ENCODE data around the gene ITIH1.

ITIH1 gene

DNA sequence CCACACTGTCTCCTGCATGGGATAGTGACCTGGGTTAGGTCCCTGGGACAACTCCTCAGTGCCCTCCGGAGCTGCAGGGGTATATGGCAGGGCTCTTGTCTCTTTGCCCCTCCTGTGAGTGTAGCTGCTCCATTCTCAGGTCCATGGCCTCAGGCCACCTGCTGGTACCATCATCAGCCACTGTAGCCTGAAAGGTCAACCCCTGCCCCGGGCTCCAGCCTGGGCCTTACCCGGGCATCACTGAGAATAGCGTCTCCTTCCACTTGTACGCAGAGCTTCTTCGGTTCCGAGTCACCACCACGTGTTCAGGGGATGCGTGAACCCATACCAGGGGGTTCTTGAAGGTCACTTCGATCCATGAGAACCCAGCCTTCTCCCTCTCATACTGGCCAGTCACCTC is 39.3 kb downstream of the ITIH1 start:
- no peak for DNase-seq (ENCODE audit: low spot score)

DNA sequence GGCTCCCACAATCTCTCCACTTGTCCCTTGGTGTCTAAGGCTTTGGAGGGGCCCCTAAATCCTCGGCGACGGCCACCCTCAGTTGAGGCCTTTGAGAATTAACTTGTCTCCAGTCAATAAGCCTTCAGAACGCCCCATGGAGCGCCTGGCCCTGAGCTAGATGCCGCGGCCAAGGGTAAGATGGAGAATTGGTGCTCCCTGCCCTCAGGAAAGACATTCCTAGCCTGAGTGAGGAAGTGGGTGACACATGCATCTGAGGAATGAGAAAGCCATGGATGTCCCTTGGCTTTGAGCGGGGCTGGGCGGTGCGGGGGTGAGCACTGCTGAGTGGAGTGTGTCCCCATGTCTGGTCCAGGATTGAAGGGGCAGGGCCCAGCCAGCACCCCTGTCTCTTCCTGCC is 39.8 kb downstream of the ITIH1 start:
- no peak for DNase-seq (ENCODE audit: low spot score)

DNA sequence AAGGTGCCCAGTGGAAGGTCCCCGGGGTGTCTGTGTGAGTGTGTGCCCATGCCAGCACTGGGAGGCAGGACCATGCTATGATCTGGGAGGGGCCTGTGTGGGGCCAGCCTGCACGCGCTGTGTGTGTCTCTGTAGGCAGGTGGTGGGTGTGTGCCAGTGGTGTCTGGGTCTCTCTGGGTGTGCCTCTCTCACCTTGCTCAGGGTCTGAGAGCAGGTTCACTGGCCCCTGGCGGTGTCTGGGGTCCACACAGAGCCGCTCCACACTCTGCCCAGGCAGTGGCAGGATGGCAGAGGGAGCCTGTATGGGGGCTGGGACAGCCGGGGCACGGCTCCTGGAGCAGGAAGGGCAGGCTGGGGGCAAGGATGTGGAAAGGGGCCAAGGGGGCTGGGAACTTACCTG is 40.5 kb downstream of the ITIH1 start:
- DNase-seq (ENCODE audit: low spot score): no peak

DNA sequence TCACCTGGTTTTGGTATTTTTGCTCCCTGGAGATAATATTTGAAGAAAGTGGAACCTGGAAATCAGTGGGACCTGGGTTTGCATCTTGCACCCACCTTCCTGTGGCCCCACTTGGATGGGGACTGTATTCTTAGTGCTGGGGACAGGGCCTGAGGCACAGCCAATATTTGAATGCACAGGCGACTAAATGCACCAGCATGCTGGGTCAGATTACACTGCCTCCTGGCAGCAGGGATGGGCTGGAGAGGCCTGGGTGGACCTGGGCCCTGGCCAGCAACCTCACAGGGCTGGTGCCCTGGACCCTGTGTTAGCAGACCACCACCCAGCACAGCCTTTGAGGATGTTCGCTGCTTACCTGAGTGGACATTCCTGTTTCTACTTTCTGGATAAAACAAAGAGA is 42.5 kb downstream of the ITIH1 start:
- no peak for DNase-seq (ENCODE audit: low spot score)

DNA sequence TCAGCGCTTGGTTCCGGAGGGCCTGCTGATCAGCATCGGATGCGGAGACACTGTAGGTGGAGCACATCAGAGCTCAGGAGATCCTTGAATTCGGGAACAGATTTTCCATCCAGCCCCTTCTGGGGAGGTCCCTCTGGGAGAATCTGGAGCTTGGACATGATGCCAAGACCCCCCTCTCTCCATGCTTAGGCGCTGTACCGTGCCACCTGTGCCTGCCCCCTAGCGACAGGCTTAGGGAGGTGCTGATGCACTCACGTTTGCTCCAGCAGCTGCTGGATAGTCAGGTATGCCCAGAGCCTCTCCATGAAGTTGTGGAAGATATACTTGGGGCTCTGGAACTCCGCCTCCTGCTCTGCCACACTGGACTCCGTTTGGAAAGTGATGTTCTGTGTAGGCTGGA is 43.3 kb downstream of the ITIH1 start:
- peak; percentile 10 for DNase-seq (ENCODE audit: low spot score)

DNA sequence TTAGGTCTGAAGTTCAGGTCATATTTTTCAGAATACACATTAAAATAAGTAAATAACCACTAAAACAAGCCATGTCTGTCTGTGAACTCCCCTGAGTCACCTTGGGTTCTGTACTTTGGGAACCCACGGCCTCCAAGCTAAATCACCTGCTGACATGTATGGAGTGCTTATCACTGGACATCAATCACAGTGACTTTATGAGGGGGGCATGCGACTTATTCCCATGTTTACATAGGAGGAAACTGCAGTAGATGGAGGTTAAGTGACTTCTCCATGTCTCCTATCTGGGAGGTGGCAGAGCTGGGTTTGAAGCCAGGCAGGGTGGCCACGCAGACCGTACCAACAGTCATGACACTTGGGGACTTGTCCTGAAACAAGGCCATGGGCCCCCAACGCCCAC is 45.0 kb downstream of the ITIH1 start:
- DNase-seq (ENCODE audit: low spot score): no peak

DNA sequence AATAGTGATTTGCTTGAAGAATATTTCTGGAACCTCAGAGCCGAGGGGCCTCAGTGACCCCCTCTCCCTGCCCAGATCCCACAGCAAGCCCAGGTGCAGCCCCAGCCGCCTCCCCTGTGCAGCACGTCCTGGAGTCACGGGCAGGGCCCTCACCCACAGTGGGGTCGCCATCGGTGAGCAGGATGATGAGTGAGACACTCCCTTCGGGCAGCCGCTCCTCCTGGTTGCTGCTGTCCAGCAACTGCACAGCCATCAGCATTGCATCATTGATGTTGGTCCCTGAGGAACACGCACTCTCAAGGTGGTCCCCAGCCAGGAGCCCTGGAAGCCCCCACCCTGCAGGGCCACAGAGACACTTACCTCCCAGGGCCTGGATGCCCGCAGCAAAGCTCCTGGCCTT is 46.6 kb downstream of the ITIH1 start:
- DNase-seq (ENCODE audit: low spot score): no peak

DNA sequence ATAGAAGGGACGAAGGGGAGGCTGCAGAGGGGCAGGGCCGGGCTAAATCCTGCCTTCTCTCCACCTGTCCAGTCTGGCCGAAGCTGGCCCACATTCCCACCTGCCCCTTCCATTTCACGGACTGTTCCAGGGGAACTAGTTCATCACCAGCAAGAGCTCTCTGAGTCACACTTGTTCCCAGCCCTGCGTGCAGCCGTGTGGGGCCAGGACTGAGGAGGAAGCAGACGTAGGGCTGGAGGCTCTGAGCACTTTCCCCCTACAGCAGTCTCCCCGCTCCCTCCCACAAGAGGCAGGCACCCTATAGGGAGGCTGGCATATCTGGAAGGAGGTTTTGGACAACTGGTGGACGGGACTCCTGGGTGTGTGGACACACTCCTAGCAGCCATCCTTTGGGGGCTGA is 50.0 kb downstream of the ITIH1 start:
- no peak for DNase-seq (ENCODE audit: low spot score)

DNA sequence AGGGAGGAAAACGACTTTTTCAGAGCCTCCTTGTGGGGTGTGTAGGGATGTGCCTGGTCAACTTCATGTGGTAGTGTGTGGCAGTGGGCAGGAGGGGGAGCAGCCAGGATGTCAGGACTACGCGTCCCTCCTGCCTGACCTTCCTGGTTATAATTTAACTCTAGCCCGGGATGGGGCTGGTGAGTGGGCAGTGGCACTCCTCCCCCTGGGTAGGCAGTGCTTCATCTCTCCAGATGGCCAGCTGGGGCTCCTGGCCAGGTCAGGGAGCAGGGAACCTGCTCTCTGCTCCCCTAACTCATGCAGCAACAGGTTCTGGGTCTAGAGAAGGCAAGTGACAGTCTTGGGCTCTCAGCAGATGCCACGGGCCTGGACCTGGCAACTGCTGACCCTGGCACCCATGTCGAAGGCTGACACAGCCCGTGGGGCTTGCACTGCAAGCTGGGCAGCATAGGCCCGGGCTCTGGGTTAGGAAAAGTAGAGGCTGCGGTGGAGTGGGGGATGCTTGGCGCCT is 50.5 kb downstream of the ITIH1 start:
- DNase-seq (ENCODE audit: low spot score): no peak

DNA sequence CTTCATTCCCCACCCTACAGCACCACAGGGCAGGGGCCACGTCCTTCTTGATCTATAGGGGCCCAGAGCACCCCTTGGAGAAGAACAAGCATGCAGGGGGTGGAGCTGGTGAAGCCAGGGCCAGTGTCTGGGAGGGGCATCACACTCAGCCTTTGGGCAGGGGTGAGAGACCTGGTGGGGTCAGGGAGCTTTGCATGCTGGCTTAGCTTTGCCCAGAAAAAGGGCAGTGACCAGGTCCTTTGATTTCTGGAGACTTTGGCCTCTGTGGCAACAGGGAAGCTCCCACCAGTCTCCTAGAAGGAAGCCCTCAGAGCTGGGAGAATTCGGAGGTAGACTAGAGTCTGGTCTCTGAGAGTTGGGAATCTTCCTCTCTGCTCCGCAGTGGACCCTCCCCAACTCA is 52.1 kb downstream of the ITIH1 start:
- DNase-seq (ENCODE audit: low spot score): no peak

DNA sequence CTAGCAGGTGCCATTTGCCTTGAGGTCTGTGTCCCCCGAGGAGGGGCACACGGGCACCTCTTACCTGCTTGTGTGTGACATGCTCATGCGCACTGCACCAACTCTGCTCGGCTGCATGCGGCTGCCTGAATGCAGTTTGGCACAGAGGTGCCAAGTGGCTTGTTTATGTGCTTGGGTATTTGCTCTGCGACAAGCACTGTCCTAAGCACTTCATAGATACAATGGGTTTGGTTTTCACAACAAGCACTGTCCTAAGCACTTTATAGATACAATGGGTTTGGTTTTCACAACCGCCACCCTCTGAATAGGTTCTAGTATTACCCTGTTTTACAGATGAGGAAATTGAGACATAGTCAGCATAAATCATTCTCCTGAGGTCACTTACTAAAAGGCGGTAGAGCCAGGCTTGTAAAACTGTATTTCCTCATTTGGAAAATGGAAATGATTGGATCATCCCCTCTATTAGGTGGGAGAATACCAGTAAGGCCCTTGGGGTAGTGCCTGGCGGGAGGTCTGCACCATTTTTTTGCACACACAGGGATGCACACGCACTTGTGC is 52.6 kb downstream of the ITIH1 start:
- DNase-seq (ENCODE audit: low spot score): no peak

DNA sequence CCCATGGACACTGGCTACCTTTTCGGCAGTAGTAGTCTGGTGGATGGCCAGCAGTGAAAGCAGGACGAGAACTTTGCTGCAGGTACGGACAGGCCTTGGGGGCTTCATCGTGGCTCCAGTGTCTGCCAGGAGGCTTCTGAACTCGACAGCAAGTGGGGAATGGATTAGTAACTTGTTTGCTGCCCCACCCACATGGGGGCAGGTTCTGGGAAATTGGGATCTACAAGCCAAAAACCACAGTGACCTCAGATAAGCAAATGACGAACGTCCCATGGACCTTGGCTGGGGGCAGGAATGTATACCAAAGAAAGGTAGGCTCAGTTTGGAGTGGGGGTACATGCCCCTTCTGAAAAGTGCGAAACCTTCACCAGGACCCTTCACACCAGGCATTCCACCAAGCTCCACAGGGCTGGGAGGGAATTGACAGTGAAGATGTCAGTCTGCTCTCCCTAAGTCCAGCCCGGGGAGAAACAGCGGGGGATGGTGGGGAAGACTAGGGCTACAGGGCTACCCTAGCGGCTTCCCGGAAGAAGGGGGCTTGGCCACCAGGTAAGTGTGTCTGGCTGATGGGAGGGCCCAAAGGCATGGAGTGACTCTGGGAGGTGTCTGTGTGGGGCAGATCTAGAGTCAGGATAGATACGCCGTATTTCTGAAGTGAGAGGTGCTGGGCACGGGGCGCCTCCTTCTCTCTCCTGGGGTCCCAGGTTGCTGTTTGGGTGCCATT is 53.3 kb downstream of the ITIH1 start, which contains the start of gene ITIH4:
ITIH4 (minus strand) TSS at position 138 of the 724 bp plus-strand sequence; CDS start at position 108, 30 bp downstream.
- DNase-seq (ENCODE audit: low spot score): no peak

DNA sequence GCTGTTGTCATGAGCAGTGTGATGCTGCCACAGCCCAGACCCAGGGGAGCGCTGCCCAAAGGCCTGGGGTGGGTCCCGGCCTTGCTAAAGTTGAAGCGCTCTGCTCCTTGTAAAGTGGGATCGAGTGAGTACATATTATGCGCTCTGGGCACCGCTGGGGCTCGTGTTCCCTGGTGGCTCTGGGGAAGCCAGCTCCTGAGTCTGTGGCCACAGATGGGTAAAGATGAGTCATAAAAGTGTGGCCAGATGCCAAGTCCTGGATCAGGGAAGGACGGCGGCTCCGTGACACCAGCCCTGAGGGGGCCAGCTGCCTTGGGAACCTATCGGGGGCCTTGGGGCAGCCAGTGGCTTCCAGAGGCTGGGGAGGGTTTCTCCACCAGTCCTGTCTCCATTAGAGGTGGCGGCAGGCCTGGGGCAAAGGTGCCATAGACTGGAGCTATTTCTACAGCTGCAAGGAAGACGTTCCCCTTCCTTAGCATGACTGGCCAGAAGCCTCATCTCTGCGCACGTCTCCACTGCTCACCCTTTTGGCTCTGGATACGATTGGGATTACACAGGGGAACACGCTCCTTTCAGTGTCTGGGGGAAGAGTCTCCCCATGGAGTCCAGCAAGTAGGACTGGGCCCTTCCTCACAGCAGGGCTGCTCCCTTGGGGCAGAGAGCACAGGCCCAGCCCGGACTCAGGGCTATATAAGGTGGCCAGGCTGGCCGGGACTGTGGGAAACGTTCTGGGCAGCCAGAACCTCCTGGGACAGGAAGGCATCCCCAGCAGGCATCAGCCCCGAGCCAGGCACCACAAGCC is 54.3 kb downstream of the ITIH1 start:
- no peak for DNase-seq (ENCODE audit: low spot score)

DNA sequence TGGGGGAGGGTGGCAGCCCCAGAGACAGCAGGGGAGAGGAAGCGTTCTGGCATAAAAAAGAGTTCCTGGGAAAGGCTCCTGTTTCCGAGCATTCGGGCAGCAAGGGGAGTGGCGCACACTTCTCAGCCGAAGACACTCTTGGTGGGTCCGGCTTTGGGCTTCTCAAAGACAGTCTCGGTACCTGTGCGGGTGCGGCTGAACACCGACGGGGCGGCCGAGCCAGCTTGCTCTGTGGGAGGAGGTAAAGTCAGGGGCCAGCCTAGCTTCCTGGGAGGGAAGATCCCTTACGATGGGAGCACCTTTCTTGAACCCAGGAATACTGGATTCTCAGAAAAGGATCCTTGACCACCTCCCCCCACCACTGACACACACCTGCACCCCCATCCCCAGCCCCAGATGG is 55.8 kb downstream of the ITIH1 start:
- DNase-seq (ENCODE audit: low spot score): no peak

DNA sequence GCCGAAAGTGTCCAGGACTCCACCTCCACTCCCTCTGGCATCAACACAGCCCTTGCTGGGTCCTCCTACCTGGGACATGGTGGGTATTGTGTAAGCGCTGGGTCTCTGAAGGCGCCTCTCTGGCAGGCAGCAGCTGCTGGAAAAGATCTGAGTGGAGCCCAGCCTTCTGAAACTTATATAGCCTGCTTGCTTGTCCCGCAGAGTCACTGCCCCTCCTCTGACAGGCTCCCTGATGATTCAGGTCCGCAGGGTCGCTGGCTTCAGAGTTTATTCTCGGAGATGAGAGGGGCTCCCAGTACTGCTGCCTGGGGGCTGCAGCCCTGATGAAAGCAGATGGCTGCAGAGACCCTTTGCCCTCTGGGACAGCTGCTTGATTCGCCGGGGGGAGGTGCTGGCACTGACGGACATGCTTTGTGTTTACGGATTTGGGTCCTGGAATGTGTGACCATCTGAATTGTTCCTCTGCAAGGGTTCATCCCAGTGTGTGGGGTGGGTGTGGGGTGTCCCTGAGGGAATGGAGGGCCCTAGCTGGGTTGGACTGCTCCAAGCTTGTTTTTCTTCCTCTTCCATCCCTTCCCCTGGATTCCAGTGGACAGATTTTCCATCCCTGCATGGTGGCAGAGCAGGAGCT is 57.6 kb downstream of the ITIH1 start, which contains the start of gene MUSTN1:
MUSTN1 (minus strand) TSS at position 149 of the 631 bp plus-strand sequence; CDS start at position 78, 71 bp downstream.
- DNase-seq (ENCODE audit: low spot score): no peak

DNA sequence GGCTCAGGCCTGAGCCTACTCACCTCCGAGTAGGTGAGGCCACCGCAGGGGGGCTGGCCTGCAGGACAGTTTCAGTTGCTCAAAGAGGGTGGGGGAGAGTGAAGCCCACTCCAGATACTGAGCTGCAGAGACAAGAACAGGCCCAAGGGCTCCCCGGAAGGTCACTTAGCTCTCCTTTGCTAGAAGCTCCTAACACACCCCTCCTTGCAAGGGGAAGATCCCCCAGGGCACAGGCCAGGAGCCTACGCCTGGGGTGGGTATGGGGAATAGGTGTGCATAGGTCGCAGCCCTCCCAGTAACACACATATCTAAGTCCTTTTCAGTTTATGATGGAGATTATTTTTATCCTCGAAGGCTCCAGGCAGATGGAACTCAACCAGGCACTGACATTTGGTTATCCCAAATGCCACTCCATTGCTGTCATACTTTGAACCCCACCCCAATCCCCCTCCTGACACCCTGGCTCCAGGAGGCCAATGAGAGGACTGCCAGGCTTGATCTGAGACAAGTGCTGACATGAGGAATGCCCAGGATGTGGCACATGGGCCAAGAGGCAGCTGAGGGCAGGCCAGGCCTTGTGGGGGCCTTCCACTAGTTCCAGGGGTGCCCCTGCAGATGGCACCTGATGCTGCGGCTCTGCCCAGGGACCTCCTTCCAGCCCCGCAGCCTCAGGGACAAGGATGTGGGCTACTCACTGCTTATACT is 58.5 kb downstream of the ITIH1 start:
- DNase-seq (ENCODE audit: low spot score): no peak

DNA sequence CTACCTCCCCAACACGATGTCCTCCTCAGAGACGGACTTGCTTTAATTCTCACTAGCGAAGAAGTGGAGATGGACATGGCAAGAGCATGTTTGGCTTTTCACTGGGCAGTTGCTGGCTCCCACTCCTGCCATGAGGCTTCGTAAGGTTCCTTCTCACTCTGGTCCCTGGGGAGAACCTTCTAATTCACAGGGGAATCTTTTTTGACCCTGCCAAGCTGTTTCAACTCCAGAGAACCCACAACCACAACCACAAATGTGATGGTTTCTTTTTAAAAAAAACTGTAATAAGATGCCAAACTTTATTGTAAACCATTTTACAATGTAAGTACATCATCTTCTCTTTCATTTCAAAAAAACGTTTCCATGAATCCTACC is 59.1 kb downstream of the ITIH1 start:
- no peak for DNase-seq (ENCODE audit: low spot score)

DNA sequence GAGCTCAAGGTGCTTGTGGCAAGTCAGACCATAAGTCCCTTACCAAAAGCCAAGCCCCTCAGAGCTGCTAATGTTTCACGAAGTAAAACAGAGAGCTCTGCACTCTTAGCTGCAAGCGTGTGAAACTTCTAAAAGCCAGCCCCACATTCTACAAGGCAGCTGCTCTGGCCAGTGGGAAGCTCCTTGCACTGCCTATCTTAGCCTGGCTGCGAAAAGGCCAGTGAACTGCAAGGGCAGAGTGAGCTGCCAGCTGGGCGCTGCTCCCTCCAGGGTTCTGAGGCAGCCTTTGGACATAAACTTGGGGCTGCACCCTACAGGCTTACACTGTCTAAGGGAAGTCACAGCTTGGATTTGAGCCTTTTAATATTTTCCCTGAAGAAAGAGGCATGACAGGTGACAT is 59.6 kb downstream of the ITIH1 start:
- no peak for DNase-seq (ENCODE audit: low spot score)

DNA sequence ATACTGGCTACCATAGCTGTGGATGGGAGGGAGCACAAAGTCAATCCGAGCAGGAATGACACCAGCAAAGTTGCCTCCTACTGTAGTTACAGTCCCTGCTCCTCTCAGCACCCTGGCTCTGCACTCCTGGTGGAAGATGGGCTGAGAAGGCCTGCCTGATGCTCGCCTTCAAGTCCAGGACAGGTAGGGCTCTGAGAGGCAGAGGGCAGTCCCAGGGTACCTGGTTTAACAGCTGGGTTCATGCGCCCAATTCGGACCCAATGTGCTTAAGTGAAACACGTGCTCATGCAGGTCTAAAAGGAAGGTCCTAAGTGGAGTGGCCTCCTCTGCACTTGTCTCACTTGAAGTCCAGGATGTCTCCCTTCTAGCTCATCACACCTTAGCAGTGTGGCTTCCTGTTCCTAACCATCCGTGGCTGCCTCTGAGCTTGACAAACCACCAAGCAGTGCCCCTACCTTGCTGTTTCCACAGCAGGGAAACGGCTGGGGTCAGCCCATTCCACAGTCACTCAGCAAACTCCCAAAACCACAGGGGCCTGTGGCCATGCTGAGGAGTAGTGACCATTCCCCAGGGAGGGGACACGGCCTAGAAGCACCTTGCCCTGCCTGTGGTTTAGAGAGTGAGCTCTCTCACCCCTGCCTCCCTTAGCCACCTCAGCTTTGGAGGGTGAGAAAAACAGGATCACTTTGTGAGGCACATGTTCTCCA is 61.3 kb downstream of the ITIH1 start:
- no peak for DNase-seq (ENCODE audit: low spot score)

DNA sequence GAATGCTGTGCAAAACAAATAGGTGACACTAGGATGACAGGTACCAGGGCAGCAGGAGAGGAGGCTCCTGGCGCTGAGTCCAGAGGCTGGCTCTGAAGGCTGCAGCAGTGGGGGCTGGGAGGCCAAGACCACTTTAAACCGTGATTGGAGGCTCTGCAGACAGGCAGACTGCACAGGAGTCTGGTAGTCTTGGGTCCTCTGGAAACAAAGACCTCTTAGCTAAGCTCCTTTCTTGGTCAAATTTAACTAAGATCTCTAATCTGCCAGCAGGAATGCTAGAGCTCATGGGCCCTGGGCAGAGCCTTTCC is 61.8 kb downstream of the ITIH1 start:
- DNase-seq (ENCODE audit: low spot score): no peak

DNA sequence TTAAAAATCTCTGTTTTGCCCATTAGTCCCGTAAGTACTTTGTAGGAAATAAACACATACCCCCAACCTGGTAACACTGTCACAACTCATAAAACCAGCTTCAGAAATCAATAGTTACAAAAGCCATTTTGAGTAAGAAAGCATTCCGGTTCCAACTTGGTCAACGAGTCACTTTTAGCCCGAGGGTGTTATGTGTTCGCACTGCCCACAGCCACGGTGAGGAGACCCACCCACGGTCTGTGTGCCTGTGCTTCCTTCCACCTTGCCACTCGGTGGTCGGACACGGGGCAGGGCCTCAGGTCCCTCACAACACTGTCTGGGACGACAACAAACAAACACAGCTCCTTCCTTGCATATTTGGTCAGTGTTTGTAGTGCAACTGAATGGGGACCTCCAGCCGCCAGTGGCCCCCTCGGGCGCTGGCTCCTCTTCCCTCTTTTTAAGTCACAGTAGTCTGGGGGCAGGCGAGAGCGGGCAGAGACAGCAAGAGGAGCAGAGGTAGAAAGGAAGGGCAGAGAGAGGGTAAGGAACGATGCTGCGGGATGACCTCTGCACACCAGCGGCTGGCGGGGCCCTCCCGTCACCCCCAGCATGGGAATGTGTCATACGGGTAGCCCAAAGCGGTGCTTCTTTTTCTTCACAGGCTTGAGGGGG is 62.6 kb downstream of the ITIH1 start:
- no peak for DNase-seq (ENCODE audit: low spot score)
